GM23338 (cell line): ENCODE measurements around the gene DGKH. TPM values are rescaled to one million over a fixed set of nuclear protein-coding genes. Genes with fewer than 3 reads are reported as not detected.

Experiments
- ATAC-seq: fragments of 200-7000 bp; cut with Tn5 transposase; 3 replicates; pipeline ENCODE4 v1.9.1; 2020
- DNase-seq: peaks from one replicate; pipeline ENCODE4 v3.0.0-alpha.2; 2015; ENCODE audit warnings: low spot score
- H2AFZ ChIP-seq: fragments of 200-600 bp; sonication (generic); 2 replicates; pipeline ENCODE4 v1.8.0; 2016; ENCODE audit warnings: antibody characterized with exemption, mild to moderate bottlenecking, moderate library complexity
- H3F3A ChIP-seq: fragments of 200-600 bp; sonication (generic); replicated peaks from 2 replicates; pipeline ENCODE4 v1.8.0; 2017; ENCODE audit warnings: antibody characterized with exemption, mixed run types, low read depth
- H3K27ac ChIP-seq: fragments of 200-600 bp; sonication (generic); 2 replicates; pipeline ENCODE4 v1.6.1; 2016; ENCODE audit warnings: low read depth
- H3K27me3 ChIP-seq: fragments of 200-600 bp; sonication (generic); 2 replicates; pipeline ENCODE4 v1.8.0; 2016; ENCODE audit warnings: mild to moderate bottlenecking, mixed run types, moderate library complexity; ENCODE audit not compliant: insufficient read depth
- H3K36me3 ChIP-seq: fragments of 200-600 bp; sonication (generic); 2 replicates; pipeline ENCODE4 v1.8.0; 2016; ENCODE audit warnings: mild to moderate bottlenecking; ENCODE audit not compliant: insufficient read depth
- H3K4me1 ChIP-seq: fragments of 200-600 bp; sonication (generic); 2 replicates; pipeline ENCODE4 v1.8.0; 2016; ENCODE audit warnings: mild to moderate bottlenecking, moderate library complexity; ENCODE audit not compliant: insufficient read depth
- H3K4me2 ChIP-seq: fragments of 200-600 bp; sonication (generic); 2 replicates; pipeline ENCODE4 v1.7.1; 2017; ENCODE audit warnings: mixed run types
- H3K4me3 ChIP-seq: fragments of 200-600 bp; sonication (generic); 2 replicates; pipeline ENCODE4 v1.6.1; 2016; ENCODE audit warnings: mixed run types
- H3K79me2 ChIP-seq: fragments of 200-600 bp; sonication (generic); replicated peaks from 2 replicates; pipeline ENCODE4 v1.8.0; 2017; ENCODE audit warnings: mild to moderate bottlenecking; ENCODE audit not compliant: insufficient read depth
- H3K9me2 ChIP-seq: fragments of 200-600 bp; sonication (generic); 2 replicates; pipeline ENCODE4 v1.8.0; 2017; ENCODE audit not compliant: insufficient read depth
- H4K20me1 ChIP-seq: fragments of 200-600 bp; sonication (generic); replicated peaks from 2 replicates; pipeline ENCODE4 v1.8.0; 2017; ENCODE audit warnings: mild to moderate bottlenecking; ENCODE audit not compliant: insufficient read depth
- H3K27ac Mint-ChIP-seq: 2 replicates; pipeline ENCODE4 v1.8.0; 2020; ENCODE audit warnings: inconsistent platforms, mild to moderate bottlenecking, moderate library complexity, mixed read lengths
- H3K27me3 Mint-ChIP-seq: 3 replicates; pipeline ENCODE4 v1.8.0; 2022; ENCODE audit warnings: low read depth, mild to moderate bottlenecking, moderate library complexity, mixed read lengths, inconsistent platforms; ENCODE audit not compliant: insufficient read depth, poor library complexity
- H3K36me3 Mint-ChIP-seq: 3 replicates; pipeline ENCODE4 v1.8.0; 2021; ENCODE audit warnings: low read depth, mild to moderate bottlenecking, inconsistent platforms, moderate library complexity, mixed read lengths
- H3K4me1 Mint-ChIP-seq: 3 replicates; pipeline ENCODE4 v1.8.0; 2020; ENCODE audit warnings: mild to moderate bottlenecking, inconsistent platforms, mixed read lengths
- H3K4me3 Mint-ChIP-seq: 3 replicates; pipeline ENCODE4 v1.8.0; 2021; ENCODE audit warnings: moderate library complexity, mild to moderate bottlenecking, inconsistent platforms, mixed read lengths
- H3K9me3 Mint-ChIP-seq: 3 replicates; pipeline ENCODE4 v1.8.0; 2020; ENCODE audit warnings: moderate library complexity, mild to moderate bottlenecking, inconsistent platforms, mixed read lengths
- CREB1 ChIP-seq: fragments of 250-450 bp; sonication (Bioruptor Pico); IDR thresholded peaks from 2 replicates; pipeline ENCODE4 v1.5.0; 2020; ENCODE audit warnings: low read depth, mild to moderate bottlenecking, moderate library complexity
- CTCF ChIP-seq, 2 experiments: fragments of 200-600 bp in 1 of 2; sonication (generic) in 1 of 2; conservative IDR thresholded peaks; 2 replicates each; pipeline versions ENCODE4 v1.5.1 to v1.6.1; 2016 to 2017; ENCODE audit warnings: antibody characterized with exemption in 2 of 2, low read depth in 2 of 2, mild to moderate bottlenecking in 2 of 2, moderate library complexity in 1 of 2
- ETS1 ChIP-seq: IDR thresholded peaks from 2 replicates; pipeline ENCODE4 v1.6.1; 2016; ENCODE audit warnings: antibody characterized with exemption
- EZH2 ChIP-seq: fragments of 200-600 bp; sonication (generic); IDR thresholded peaks from one replicate; pipeline ENCODE4 v1.8.0; 2017; ENCODE audit warnings: antibody characterized with exemption, mild to moderate bottlenecking, low read depth; ENCODE audit not compliant: unreplicated experiment
- EZH2phosphoT487 ChIP-seq: fragments of 200-600 bp; sonication (generic); IDR thresholded peaks from one replicate; pipeline ENCODE4 v1.8.1; 2018; ENCODE audit warnings: antibody characterized with exemption; ENCODE audit not compliant: unreplicated experiment
- JUNB ChIP-seq: IDR thresholded peaks from one replicate; pipeline ENCODE4 v1.6.1; 2016; ENCODE audit warnings: antibody characterized with exemption; ENCODE audit not compliant: unreplicated experiment
- NANOG ChIP-seq: IDR thresholded peaks from 2 replicates; pipeline ENCODE4 v1.6.1; 2016; ENCODE audit warnings: antibody characterized with exemption, borderline replicate concordance
- POLR2AphosphoS5 ChIP-seq: IDR thresholded peaks from 2 replicates; pipeline ENCODE4 v1.6.1; 2016; ENCODE audit warnings: antibody characterized with exemption, low read depth
- REST ChIP-seq: IDR thresholded peaks from one replicate; pipeline ENCODE4 v1.6.1; 2018; ENCODE audit warnings: antibody characterized with exemption; ENCODE audit not compliant: unreplicated experiment
- STAT1 ChIP-seq: IDR thresholded peaks from one replicate; pipeline ENCODE4 v1.6.1; 2016; ENCODE audit warnings: antibody characterized with exemption; ENCODE audit not compliant: unreplicated experiment
- ZNF114 ChIP-seq: fragments of 250-450 bp; sonication (Bioruptor Pico); IDR thresholded peaks from 2 replicates; pipeline ENCODE4 v1.5.0; 2020; ENCODE audit warnings: mild to moderate bottlenecking, moderate library complexity
- ZNF331 ChIP-seq: fragments of 250-450 bp; sonication (Bioruptor Pico); IDR thresholded peaks from 2 replicates; pipeline ENCODE4 v1.5.0; 2020; ENCODE audit warnings: low read depth, mild to moderate bottlenecking, moderate library complexity
- polyA plus RNA-seq: library from polyadenylated mRNA; unstranded; fragments of >200 nt; fragmentation: Nextera tagmentation; extraction: Ambion mirVana; gene quantifications from 2 replicates; pipeline ENCODE4 v1.2.1, GENCODE V29; 2016
- total RNA-seq: library from RNA; depleted of rRNA; stranded (reverse); fragments of >200 nt; shearing (Covaris generic); gene quantifications from 2 replicates; pipeline ENCODE4 v1.2.3, GENCODE V29; 2014

DGKH gene
- total and polyA plus RNA-seq, 2 experiments from 2014 or later, result 2.1 to 7.5 TPM

- DNase-seq, result no peak
- H3K27me3 ChIP-seq, result no peaks in the 10 kb centered on the region
- no peak for TF ChIP-seq CTCF (conservative IDR thresholded peaks at IDR 0.05; ENCODE audit: low read depth in 2 of 2)
- no peak for TF ChIP-seq CREB1
- TF ChIP-seq NANOG, result no peak
- TF ChIP-seq JUNB, result no peak
- no peak for TF ChIP-seq EZH2
- TF ChIP-seq ZNF331 (CRISPR knock-in tag), result no peak
- Mint-ChIP-seq H3K9me3 (no peaks in the 10 kb centered on the region), H3K36me3 (peaks cover 3% of the 10 kb centered on the region; the same call in 2 of the 3 replicates), H3K27me3 (no peaks in the 10 kb centered on the region), H3K4me1 (no peaks in the 10 kb centered on the region), H3K4me3 (no peak overlapping the region), H3K27ac (no peak overlapping the region)
- H4K20me1 ChIP-seq, result no peaks in the 10 kb centered on the region
- no peak overlapping the region for H2AFZ ChIP-seq
- H3K4me2 ChIP-seq, result no peak overlapping the region
- H3K4me3 ChIP-seq, result no peak overlapping the region
- H3F3A ChIP-seq, result no peaks in the 10 kb centered on the region
- no peaks in the 10 kb centered on the region for H3K4me1 ChIP-seq
- no peak for ATAC-seq
- H3K79me2 ChIP-seq, result no peaks in the 10 kb centered on the region
- H3K9me2 ChIP-seq, result no peaks in the 10 kb centered on the region
- no peaks in the 10 kb centered on the region for H3K36me3 ChIP-seq
- H3K27ac ChIP-seq, result no peak overlapping the region
Measured at GRCh38 chr13:42189061-42189460, 140.6 kb downstream of the DGKH start.

- ATAC-seq, result no peak
- Mint-ChIP-seq H3K4me3 (no peak overlapping the region), H3K9me3 (no peaks in the 10 kb centered on the region), H3K4me1 (no peaks in the 10 kb centered on the region), H3K36me3 (peaks cover 3% of the 10 kb centered on the region; the same call in 2 of the 3 replicates), H3K27me3 (no peaks in the 10 kb centered on the region), H3K27ac (no peak overlapping the region)
- Histone ChIP-seq H3K79me2 (no peaks in the 10 kb centered on the region), H3K36me3 (no peaks in the 10 kb centered on the region), H3K9me2 (no peaks in the 10 kb centered on the region), H3K4me1 (no peaks in the 10 kb centered on the region), H2AFZ (no peak overlapping the region), H3K27ac (no peak overlapping the region), H3F3A (no peaks in the 10 kb centered on the region), H3K27me3 (no peaks in the 10 kb centered on the region), H3K4me2 (no peak overlapping the region), H3K4me3 (no peak overlapping the region), H4K20me1 (no peaks in the 10 kb centered on the region)
- DNase-seq, result no peak
- TF ChIP-seq POLR2AphosphoS5 (no peak), NANOG (no peak), EZH2phosphoT487 (no peak), CTCF (conservative IDR thresholded peaks at IDR 0.05; ENCODE audit: low read depth in 2 of 2) (no peak), REST (no peak), ZNF114 (CRISPR knock-in tag) (no peak), ETS1 (no peak), EZH2 (no peak), STAT1 (no peak), CREB1 (no peak)
Measured at GRCh38 chr13:42190529-42190928, 142.1 kb downstream of the DGKH start.
